Endothelial cell of umbilical vein (primary cell): Measurements from ENCODE around the gene KRTAP10-7. TPM values are rescaled to one million over a fixed set of nuclear protein-coding genes. Genes with fewer than 3 reads are reported as not detected.

Experiments
- BruUV-seq: library from RNA; stranded (reverse); fragments of 400-500 nt; replicated peaks from 2 replicates; lab custom pipeline; 2021; lab: Mats Ljungman, UMichigan
- CTCF ChIA-PET: fragments of 300-600, 350-600 bp; sonication (Branson Sonifier 250); formaldehyde crosslinking; loops from one replicate; lab custom pipeline; 2021; ENCODE audit warnings: antibody characterized with exemption, inconsistent platforms; lab: Charles Lee
- POLR2A ChIA-PET: fragments of 300-600, 350-600 bp; sonication (Branson Sonifier 250); formaldehyde crosslinking; loops from one replicate; lab custom pipeline; 2021; ENCODE audit warnings: antibody characterized with exemption, inconsistent platforms; lab: Charles Lee
- DNase-seq: peaks from one replicate; pipeline ENCODE4 v3.0.0-alpha.2; 2011; ENCODE audit warnings: low read depth, low spot score
- FAIRE-seq: peaks from 2 replicates; lab custom pipeline; 2011; peaks lifted over from hg19 to GRCh38; lab: Jason Lieb, UNC
- H2AFZ ChIP-seq: 2 replicates; pipeline ENCODE4 v1.6.0; 2012; ENCODE audit warnings: low read depth, low read length, control low read depth, inconsistent platforms
- H3K27ac ChIP-seq: 2 replicates; pipeline ENCODE4 v1.5.1; 2011; ENCODE audit warnings: low read depth, mild to moderate bottlenecking, control low read depth, low read length, moderate library complexity; ENCODE audit not compliant: insufficient read depth
- H3K27me3 ChIP-seq, 2 experiments: 2 replicates each; pipeline versions ENCODE4 v1.6.0 to v1.6.1; 2011; ENCODE audit warnings: low read length in 2 of 2, mixed read lengths in 1 of 2; ENCODE audit not compliant: control insufficient read depth in 2 of 2, insufficient read depth in 2 of 2
- H3K36me3 ChIP-seq, 2 experiments: 2 replicates in 1 of 2; 3 replicates in 1 of 2; pipeline ENCODE4 v1.5.1; 2011; ENCODE audit warnings: low read length in 2 of 2, mild to moderate bottlenecking in 1 of 2, moderate library complexity in 1 of 2; ENCODE audit not compliant: control insufficient read depth in 2 of 2, insufficient read depth in 2 of 2; ENCODE audit errors: extremely low read depth in 1 of 2
- H3K4me1 ChIP-seq: 3 replicates; pipeline ENCODE4 v1.5.1; 2011; ENCODE audit warnings: mild to moderate bottlenecking, low read length; ENCODE audit not compliant: control insufficient read depth, insufficient read depth; ENCODE audit errors: extremely low read depth
- H3K4me2 ChIP-seq: 2 replicates; pipeline ENCODE4 v1.6.1; 2011; ENCODE audit warnings: low read length, control low read depth, mixed read lengths; ENCODE audit not compliant: insufficient read depth
- H3K4me3 ChIP-seq, 3 experiments: fragments of 200-600 bp in 1 of 3; sonication (generic), shearing (Covaris generic) in 1 of 3; replicated peaks in 1 of 3; 2 replicates each; pipeline ENCODE4 v1.5.1; 2011 to 2016; ENCODE audit warnings: control low read depth in 3 of 3, low read length in 3 of 3, mild to moderate bottlenecking in 2 of 3, inconsistent platforms in 1 of 3, low read depth in 1 of 3, moderate library complexity in 1 of 3; ENCODE audit not compliant: insufficient read depth in 1 of 3
- H3K79me2 ChIP-seq: 2 replicates; pipeline ENCODE4 v1.6.0; 2012; ENCODE audit warnings: low read length, inconsistent platforms; ENCODE audit not compliant: control insufficient read depth, insufficient read depth
- H3K9ac ChIP-seq: replicated peaks from 2 replicates; pipeline ENCODE3; 2011; ENCODE audit warnings: low read length, control low read depth; ENCODE audit not compliant: insufficient read depth; ENCODE audit errors: extremely low read depth
- H3K9me1 ChIP-seq: replicated peaks from 3 replicates; pipeline ENCODE4 v1.6.0; 2011; ENCODE audit warnings: mild to moderate bottlenecking, low read length; ENCODE audit not compliant: control insufficient read depth, insufficient read depth; ENCODE audit errors: extremely low read depth
- H3K9me3 ChIP-seq: replicated peaks from 2 replicates; pipeline ENCODE4 v1.5.1; 2012; ENCODE audit warnings: low read length, inconsistent platforms; ENCODE audit not compliant: control insufficient read depth, insufficient read depth
- H4K20me1 ChIP-seq: replicated peaks from 2 replicates; pipeline ENCODE3; 2011; ENCODE audit warnings: mild to moderate bottlenecking, low read length; ENCODE audit not compliant: control insufficient read depth, insufficient read depth; ENCODE audit errors: extremely low read depth
- CTCF ChIP-seq, 2 donors: IDR thresholded peaks; 1 replicate in 1 of 2; 2 replicates in 1 of 2; pipeline ENCODE4 v1.5.1; 2011; ENCODE audit warnings: low read length in 2 of 2, mild to moderate bottlenecking in 2 of 2, moderate library complexity in 2 of 2, control low read depth in 1 of 2, inconsistent platforms in 1 of 2, low read depth in 1 of 2; ENCODE audit not compliant: insufficient read depth in 1 of 2; ENCODE audit errors: extremely low read depth in 1 of 2
- GATA2 ChIP-seq: IDR thresholded peaks from 2 replicates; pipeline ENCODE4 v1.7.0; 2011; ENCODE audit warnings: low read depth, mild to moderate bottlenecking, moderate library complexity, mixed read lengths, low read length; ENCODE audit not compliant: insufficient read length, insufficient read depth
- dilution Hi-C: fragments of 300-500 bp; cut with MboI; formaldehyde crosslinking; loops from one replicate; pipeline ENCODE4 v1.15.0; 2019; ENCODE audit warnings: low sequenced_read_pairs; ENCODE audit not compliant: extremely low pct_ligation_motif_present
- intact Hi-C: fragments of 100-400 bp; cut with micrococcal nuclease; formaldehyde crosslinking; loops from one replicate; pipeline ENCODE4 v1.10.0; 2022
- polyA plus RNA-seq, 4 experiments: library from polyadenylated mRNA; depleted of rRNA in 3 of 4; stranded (reverse) in 3 of 4; unstranded in 1 of 4; fragments of >200 nt; gene quantifications; 2 replicates each; pipeline versions ENCODE4 v1.2.1 to v1.2.3, GENCODE V29; 2011 to 2012; ENCODE audit warnings: missing spikeins in 1 of 4
- total RNA-seq: library from RNA; stranded (reverse); gene quantifications from 2 replicates; pipeline ENCODE4 v1.2.3, GENCODE V29; 2021

KRTAP10-7 gene
- total and polyA plus RNA-seq, 2 donors (not counting 3 experiments of a cell fraction or from before 2014, with no cell fraction given): not detected

GRCh38 chr21:44552681-44553080, 47.7 kb upstream of the KRTAP10-7 start:
- FAIRE-seq: no peak
- no TSS peak for BruUV-seq

More at GRCh38 chr21:44552681-44553080, 47.7 kb upstream of the KRTAP10-7 start:
- intact Hi-C loops (no loop called here), dilution Hi-C loops (no loop called here)
- peaks cover 4% of the 10 kb centered on the region in 2 experiments for H3K27me3 ChIP-seq
- no peaks in the 10 kb centered on the region for H3K4me1 ChIP-seq
- H3K79me2 ChIP-seq: no peaks in the 10 kb centered on the region
- H3K9me1 ChIP-seq: no peaks in the 10 kb centered on the region
- H2AFZ ChIP-seq: no peak overlapping the region
- no peaks in the 10 kb centered on the region for H3K36me3 ChIP-seq
- TF ChIP-seq CTCF (IDR thresholded peaks at IDR 0.05; ENCODE audit: extremely low read depth in 1 of 2, insufficient read depth in 1 of 2, low read depth in 1 of 2, low read length in 2 of 2) (no peak), GATA2 (no peak)
- DNase-seq: no peak
- no peak overlapping the region for H3K4me2 ChIP-seq
- H3K9me3 ChIP-seq: no peaks in the 10 kb centered on the region
- ChIA-PET CTCF (no interaction called here), POLR2A (no interaction called here)
- no peak overlapping the region for H3K27ac ChIP-seq
- no peaks in the 10 kb centered on the region for H4K20me1 ChIP-seq
- no peak overlapping the region for H3K4me3 ChIP-seq
- no peak overlapping the region for H3K9ac ChIP-seq
